ENCODE results near the gene PPFIBP2.

The PPFIBP2 gene

GRCh38 chr11:7581021-7581590 is 67.3 kb downstream of the PPFIBP2 start:
- DNase-seq = no peak

DNA sequence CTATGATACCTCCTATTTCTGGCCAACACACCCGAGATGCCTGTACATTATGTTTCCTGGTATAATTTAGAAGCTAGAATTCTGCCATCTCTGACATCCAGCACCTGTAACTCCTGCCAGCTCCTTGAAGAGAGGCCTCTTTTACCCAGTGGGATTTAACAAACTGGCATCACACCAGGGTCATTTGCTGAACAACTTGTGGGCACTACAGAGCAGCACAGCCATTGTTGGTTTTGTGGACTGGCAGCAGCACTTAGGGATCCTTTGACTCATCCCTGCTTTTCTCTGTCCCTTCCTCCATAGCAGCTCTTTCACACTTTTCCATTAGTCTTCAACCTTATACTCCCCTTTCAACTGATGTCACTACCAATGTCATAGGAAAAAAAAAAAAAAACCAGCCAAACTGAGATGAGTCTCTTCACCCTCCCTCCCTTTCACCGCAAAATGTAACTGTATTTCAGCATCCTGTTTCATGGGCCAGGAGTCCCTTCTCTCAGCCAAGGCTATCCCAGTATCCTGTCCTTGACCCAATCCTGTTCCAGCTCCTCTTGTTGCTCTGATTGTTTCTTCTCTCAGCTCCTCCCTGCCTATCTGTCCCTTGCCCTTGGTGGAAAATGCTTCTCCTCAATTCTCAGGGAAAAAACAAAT is 68.7 kb downstream of the PPFIBP2 start:
- no peak for DNase-seq

GRCh38 chr11:7583248-7583647 is 69.4 kb downstream of the PPFIBP2 start:
- DNase-seq = no peak

GRCh38 chr11:7584910-7585309 is 71.1 kb downstream of the PPFIBP2 start:
- no peak for DNase-seq

GRCh38 chr11:7585816-7586215 is 72.0 kb downstream of the PPFIBP2 start:
- DNase-seq = no peak

DNA sequence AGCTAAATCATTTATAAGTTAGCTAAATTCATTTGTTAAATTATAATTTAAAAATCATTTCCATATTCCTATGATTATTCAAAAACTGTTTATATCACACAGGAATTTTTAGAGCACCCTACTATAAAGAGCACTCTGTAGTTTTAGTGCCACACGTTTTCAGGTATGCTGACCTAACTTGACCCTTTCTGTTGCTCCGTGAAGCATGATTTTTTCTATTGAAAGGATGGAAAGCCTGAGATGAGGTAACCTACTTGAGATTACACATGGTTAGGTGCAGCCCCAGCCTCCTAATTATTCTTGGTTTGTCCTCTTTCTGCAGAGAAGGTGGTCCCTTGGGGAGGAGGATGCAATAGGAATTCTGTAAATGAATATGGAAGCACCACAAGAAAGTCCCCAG is 72.6 kb downstream of the PPFIBP2 start:
- DNase-seq = no peak

DNA sequence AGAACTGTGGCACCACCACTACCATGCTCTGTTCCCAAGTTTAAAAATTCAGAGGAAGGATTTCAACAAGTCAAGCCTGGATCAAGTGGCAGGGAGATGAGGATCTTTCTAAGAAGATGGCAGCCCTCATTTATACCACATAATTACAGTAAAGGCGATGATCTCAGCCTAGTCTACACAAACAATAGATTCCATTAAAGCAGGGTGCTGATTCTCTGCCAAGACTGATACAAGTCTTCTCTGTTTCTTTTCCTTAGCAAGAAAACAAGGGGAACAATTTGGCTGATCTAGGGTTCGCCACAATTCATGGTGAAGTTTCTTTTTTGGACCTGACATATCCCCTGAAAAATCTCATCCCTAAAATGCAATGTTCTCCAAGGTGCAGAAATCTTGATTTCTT is 73.9 kb downstream of the PPFIBP2 start:
- no peak for DNase-seq

DNA sequence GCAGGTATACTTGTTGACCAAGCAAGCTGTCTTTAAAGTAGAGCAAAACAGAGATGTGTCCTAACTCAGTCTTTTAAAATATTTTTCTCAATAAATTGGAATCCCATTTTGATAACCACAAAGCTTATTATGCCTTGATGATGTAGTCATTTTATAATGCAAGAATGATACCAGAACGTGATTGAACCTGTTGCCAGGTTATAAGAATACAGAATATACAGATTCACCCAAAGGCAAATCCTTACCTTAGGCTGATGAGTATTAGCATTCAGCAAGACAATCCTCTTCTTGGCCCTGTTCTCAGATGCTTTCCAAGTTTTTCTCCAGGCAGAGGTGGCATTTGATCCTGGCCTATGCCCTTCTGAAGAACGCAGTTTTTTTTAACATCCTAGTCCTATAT is 76.1 kb downstream of the PPFIBP2 start:
- DNase-seq = no peak

GRCh38 chr11:7590529-7590928 is 76.7 kb downstream of the PPFIBP2 start:
- DNase-seq = no peak

DNA sequence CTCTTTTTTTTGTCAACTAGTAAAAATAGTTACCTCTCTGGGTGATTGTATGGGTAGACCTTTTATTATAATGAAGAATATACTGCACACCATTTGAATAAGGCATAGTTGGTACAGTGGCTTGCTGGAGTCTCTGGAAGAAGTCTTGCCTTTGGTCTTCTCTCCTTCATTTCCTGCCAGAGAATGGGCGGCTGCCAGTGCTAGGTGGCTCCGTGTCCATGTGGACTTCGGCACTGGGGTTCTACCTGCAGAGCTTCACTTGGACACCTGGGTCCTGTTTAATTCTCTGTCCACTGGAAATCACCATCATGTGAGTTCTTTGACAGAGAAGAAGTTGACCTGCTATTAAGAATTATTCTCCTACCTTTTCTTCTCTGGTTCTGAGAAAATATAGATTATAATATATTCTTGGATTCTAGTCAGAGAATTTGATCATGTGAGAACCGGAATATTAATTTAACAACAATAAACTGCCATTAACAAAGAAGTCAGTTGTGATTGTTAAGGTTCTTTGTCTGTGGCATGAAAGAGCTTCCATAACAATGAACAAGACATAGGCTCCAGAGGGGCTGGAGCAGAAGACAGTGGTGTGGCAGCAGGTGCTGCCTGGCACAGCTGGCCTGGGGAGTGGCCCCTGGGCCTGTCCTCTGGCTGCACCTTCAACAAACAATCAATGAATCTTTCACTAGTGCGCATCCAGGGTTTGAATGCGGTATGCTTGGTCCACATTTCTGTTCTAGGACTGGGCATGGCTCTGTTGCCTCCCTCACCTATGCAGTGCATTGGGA is 77.5 kb downstream of the PPFIBP2 start:
- no peak for DNase-seq

GRCh38 chr11:7591987-7592386 is 78.2 kb downstream of the PPFIBP2 start:
- DNase-seq = no peak

- DNase-seq = no peak
Observed at GRCh38 chr11:7592711-7593110, 78.9 kb downstream of the PPFIBP2 start.

DNA sequence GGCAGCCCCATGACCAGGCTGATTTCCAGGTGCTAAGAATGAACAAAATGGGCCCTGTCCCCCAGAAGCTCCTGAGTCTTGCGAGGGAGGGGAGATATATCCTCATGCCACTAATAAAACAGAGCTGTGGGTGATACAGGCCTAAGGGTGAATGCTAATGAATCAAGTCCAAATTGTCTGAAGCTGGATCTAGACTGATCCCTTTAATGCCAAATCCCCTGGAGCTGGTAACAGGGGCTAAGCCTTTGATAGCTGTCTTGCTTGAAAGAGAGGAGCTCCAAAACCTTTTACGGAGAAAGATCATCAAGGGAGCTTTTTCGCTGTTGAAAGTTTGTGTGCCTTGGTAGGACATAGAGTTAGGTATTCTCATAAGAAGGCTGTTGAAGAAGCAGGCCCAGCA is 79.7 kb downstream of the PPFIBP2 start:
- no peak for DNase-seq

DNA sequence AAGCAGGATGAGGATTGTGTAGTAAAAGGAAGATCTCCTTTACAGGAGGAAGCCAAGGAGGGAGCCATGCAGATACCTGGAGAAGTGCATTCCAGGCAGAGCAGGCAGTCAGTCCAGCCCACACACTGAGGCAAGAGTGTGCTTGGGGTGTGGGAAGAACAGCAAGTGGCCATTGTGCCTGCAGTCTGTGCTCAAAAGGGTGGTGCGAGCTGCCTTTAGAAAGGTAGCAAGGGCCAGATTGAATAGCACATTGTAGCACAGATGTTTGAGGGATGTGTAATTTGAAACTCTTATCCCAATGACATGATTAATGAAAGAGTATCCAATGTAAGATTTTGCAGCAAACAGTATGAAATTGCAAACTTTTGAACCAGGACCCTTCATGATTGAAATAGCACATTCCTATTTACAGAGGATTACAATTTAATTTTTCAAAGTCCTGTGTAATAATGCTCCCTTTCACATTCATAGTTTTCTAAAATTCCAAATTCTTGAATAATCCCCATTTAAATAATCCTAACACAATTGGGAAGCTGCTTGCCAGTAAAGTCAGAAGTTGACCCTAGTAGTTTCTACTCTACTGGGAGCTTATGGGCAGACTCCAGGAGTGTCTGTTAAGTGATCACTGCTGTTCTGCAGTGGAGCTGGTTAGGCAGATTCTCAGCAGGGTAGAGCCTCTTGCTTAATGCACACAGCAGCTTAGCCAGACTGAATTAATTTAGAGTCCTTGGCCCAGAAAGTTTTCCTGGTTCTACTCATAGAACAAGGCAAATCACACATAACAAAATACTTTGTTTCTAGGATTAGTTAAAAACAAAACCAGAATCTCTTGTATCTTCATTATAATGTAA is 81.4 kb downstream of the PPFIBP2 start:
- no peak for DNase-seq

GRCh38 chr11:7595951-7596350 is 82.2 kb downstream of the PPFIBP2 start:
- no peak for DNase-seq

DNA sequence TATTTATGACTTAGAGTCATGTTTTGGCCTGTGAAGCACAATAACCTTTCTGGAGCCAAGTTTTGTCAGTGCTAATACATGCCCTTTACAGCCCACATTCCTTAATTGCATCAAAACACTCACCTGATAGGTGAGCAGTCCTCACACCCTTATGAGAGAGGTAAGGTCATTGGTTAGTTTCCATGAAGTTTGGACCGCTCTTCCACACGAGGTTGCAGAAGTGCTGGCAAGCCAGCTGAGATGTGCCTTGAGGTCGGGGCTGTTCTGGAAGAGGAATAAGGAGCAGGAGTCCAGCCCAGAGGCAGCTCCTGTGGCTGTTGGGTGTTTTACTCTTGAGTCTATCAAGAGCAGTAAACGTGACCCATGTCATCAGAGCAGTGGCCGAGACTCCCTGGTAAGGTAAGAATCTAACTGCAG is 83.2 kb downstream of the PPFIBP2 start:
- DNase-seq = no peak

GRCh38 chr11:7597620-7598019 is 83.8 kb downstream of the PPFIBP2 start:
- no peak for DNase-seq

- no peak for DNase-seq
Observed at GRCh38 chr11:7599209-7599608, 85.4 kb downstream of the PPFIBP2 start.

DNA sequence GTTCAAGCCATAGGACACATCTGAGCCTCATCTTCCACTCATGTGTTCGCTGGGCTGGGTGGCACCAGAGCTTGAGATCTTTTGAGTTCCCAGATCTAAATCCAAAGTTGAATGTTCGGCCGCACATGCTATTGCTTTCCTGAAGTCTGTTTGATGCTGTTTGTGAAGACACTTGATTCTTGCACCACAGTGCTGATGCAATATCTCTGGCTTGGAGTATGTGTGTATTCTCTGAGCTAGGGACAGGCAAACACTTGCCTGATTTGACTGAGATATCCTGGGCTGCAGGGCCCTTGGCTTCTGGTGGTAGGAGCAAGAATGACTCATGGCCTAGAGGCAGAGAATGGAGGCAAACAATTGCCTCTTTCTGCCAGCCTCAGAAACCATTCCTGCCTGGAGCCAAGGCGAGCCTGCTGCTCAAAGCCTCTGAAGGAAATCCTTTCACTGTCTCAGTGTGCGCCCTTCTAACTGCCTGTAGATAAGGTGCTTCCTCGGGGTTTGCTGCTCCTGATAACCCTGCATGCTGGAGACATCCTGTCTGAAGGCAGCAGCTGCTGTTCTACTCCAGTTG is 86.5 kb downstream of the PPFIBP2 start:
- no peak for DNase-seq

DNA sequence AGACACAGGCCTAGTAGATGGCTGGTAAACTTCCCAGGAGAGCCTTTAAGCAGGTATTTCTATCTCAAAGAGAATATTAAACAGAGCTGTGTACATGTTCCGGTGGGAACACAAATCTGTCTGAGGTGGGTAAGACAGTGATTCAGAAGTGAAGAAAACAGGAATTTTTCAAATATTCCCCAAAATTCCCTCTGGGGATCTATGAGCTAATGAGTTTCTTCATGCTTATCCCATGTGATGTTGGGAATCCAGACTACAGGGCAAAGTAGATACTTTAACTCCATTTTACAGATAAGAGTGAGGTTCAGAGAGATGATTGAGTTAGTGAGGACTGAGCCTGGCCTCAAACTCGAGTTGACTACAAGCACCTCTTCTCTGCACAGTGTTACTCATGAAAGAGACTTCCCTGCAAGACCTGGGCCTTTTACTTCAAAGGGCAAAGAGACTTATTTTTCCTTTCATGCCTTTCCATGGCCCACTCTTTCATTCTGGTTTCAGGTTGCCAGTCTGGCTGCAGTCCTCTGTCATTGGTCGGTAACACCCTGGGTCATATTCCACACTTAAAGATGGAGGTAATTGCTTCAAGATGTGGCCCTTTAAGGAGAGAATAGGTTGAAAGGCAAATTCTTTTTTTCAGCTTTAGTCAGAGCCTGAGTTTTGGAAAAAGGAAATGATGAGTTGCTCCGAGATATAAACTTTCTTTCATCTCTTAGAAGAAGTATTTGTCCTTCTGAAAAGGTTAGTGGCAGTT is 89.4 kb downstream of the PPFIBP2 start:
- no peak for DNase-seq

- DNase-seq = no peak
Observed at GRCh38 chr11:7604331-7604955, 90.6 kb downstream of the PPFIBP2 start.

Measured in SW 1271 (cell line).